Gastroesophageal sphincter (tissue), 4 donors: ENCODE measurements around the gene CKS1B. TPM values are rescaled to one million over a fixed set of nuclear protein-coding genes. Genes with fewer than 3 reads are reported as not detected.

Experiments
- ATAC-seq: fragments of 150-250 bp; one replicate; pipeline ENCODE4 v1.9.1; 2016; ENCODE audit warnings: mild to moderate bottlenecking, moderate library complexity
- H3K27ac ChIP-seq, 4 donors: fragments of 200-600 bp; sonication (generic) in 3 of 4; 1 replicate in 3 of 4; 2 replicates in 1 of 4; pipeline ENCODE4 v1.5.1; 2016 to 2019
- H3K27me3 ChIP-seq: fragments of 200-600 bp; sonication (generic); one replicate; pipeline ENCODE4 v1.5.1; 2019
- H3K36me3 ChIP-seq, 2 donors: fragments of 200-600 bp; sonication (generic); one replicate each; pipeline ENCODE4 v1.5.1; 2019; ENCODE audit warnings: control low read depth in 1 of 2
- H3K4me1 ChIP-seq, 3 donors: fragments of 200-600 bp; sonication (generic); 1 replicate in 2 of 3; 2 replicates in 1 of 3; pipeline ENCODE4 v1.5.1; 2016 to 2019; ENCODE audit warnings: control low read depth in 2 of 3
- H3K4me3 ChIP-seq, 2 donors: fragments of 200-600 bp; sonication (generic); one replicate each; pipeline ENCODE4 v1.5.1; 2019; ENCODE audit warnings: mild to moderate bottlenecking in 1 of 2, moderate library complexity in 1 of 2
- H3K9me3 ChIP-seq, 3 donors: fragments of 200-600 bp; sonication (generic); one replicate each; pipeline ENCODE4 v1.5.1; 2017 to 2019; ENCODE audit warnings: control low read depth in 2 of 3
- CTCF ChIP-seq, 4 experiments: fragments of 200-600 bp in 2 of 4; fragments of 450-650 bp in 2 of 4; sonication (generic) in 1 of 4; IDR thresholded peaks; one replicate each; pipeline ENCODE4 v1.5.1; 2017 to 2019; ENCODE audit warnings: antibody characterized with exemption in 4 of 4, mild to moderate bottlenecking in 2 of 4, moderate library complexity in 2 of 4
- EP300 ChIP-seq: sonication (generic); formaldehyde crosslinking; IDR thresholded peaks from one replicate; pipeline ENCODE4 v1.6.1; 2017; ENCODE audit warnings: antibody characterized with exemption, mild to moderate bottlenecking
- POLR2A ChIP-seq, 2 donors: fragments of 450-650 bp; IDR thresholded peaks; one replicate each; pipeline ENCODE4 v1.6.1; 2017; ENCODE audit warnings: antibody characterized with exemption in 2 of 2, mild to moderate bottlenecking in 2 of 2, moderate library complexity in 1 of 2
- POLR2AphosphoS5 ChIP-seq: sonication (generic); formaldehyde crosslinking; IDR thresholded peaks from one replicate; pipeline ENCODE4 v1.6.1; 2017; ENCODE audit warnings: antibody characterized with exemption
- WGBS, 2 donors: methylation state at CpG; one replicate each; pipeline ENCODE4 v1.1.5; 2018; ENCODE audit warnings: low coverage in 1 of 2; 5-methylcytosine and 5-hydroxymethylcytosine counted together
- total RNA-seq, 4 donors: library from RNA; depleted of rRNA; stranded (reverse); fragments of >200 nt; gene quantifications; one replicate each; pipeline ENCODE4 v1.1.0, GENCODE V29; 2016

CKS1B gene
- total RNA-seq: 10 to 100 TPM in 3 of 4 donors, 1 to 10 TPM in 1; 7.5 to 24.2 (median 17.6) TPM

- H3K4me1 ChIP-seq: peaks cover 2 to 60% (median 30%) of the 10 kb centered on the region in 3 donors
- no peaks in the 10 kb centered on the region for H3K9me3 ChIP-seq
- H3K27ac ChIP-seq: peak within 1 kb of the TSS; percentile 95 to 99 (median 99)
- ATAC-seq: peak; percentile 88
- TF ChIP-seq CTCF (IDR thresholded peaks at IDR 0.05) (no peak), POLR2AphosphoS5 (peak; percentile 74), POLR2A (IDR thresholded peaks at IDR 0.05) (peak; percentile 71), EP300 (no peak)
- peaks cover 0 to 2% of the 10 kb centered on the region in 2 donors for H3K36me3 ChIP-seq
- H3K27me3 ChIP-seq: no peaks in the 10 kb centered on the region
- 0 to 2% methylated on average over 22 to 46 of the region's 47 CpGs for WGBS, 2 donors
- peak within 1 kb of the TSS; percentile 73 to 80 for H3K4me3 ChIP-seq
These were observed at the start of gene CKS1B for GRCh38 chr1:154974102-154974807. Gene CKS1B (plus strand): TSS chr1:154974681. CDS start chr1:154974746, 65 bp downstream.

- H3K36me3 ChIP-seq: peaks cover 0 to 99% of the 10 kb centered on the region in 2 donors
- no peak overlapping the region for H3K27ac ChIP-seq
- WGBS, 2 donors: 100% methylated on average over 1 of the region's 3 CpGs; no CpG with 5 or more reads in 1 of the 2 donors
- H3K9me3 ChIP-seq: no peaks in the 10 kb centered on the region
- no peak overlapping the region for H3K4me3 ChIP-seq
- no peak for ATAC-seq
- H3K27me3 ChIP-seq: no peaks in the 10 kb centered on the region
- no peaks in the 10 kb centered on the region for H3K4me1 ChIP-seq
- TF ChIP-seq EP300 (no peak), POLR2AphosphoS5 (no peak), POLR2A (IDR thresholded peaks at IDR 0.05) (no peak), CTCF (IDR thresholded peaks at IDR 0.05) (no peak)
These were observed 48.9 kb upstream of the CKS1B start for GRCh38 chr1:154925335-154926170.

GRCh38 chr1:154926201-154926600 lies 48.3 kb upstream of the CKS1B start:
- 90% methylated on average over 2 of the region's 13 CpGs; no CpG with 5 or more reads in 1 of the 2 donors for WGBS, 2 donors
- ATAC-seq: no peak

GRCh38 chr1:154931940-154932487 lies 42.5 kb upstream of the CKS1B start:
- no peak for ATAC-seq
- Histone ChIP-seq H3K27me3 (no peaks in the 10 kb centered on the region), H3K4me1 (peaks cover 0 to 14% (median 8%) of the 10 kb centered on the region in 3 donors), H3K27ac (no peak overlapping the region), H3K4me3 (no peak overlapping the region), H3K9me3 (no peaks in the 10 kb centered on the region), H3K36me3 (peaks cover 0 to 54% of the 10 kb centered on the region in 2 donors)
- WGBS, 2 donors: 83% methylated on average over 6 of the region's 11 CpGs; no CpG with 5 or more reads in 1 of the 2 donors
- TF ChIP-seq POLR2AphosphoS5 (no peak), POLR2A (IDR thresholded peaks at IDR 0.05) (no peak), EP300 (no peak), CTCF (IDR thresholded peaks at IDR 0.05) (no peak)

More at GRCh38 chr1:154926201-154926600, 48.3 kb upstream of the CKS1B start:
- Histone ChIP-seq H3K4me1 (no peaks in the 10 kb centered on the region), H3K27ac (no peak overlapping the region), H3K36me3 (peaks cover 0 to 99% of the 10 kb centered on the region in 2 donors), H3K27me3 (no peaks in the 10 kb centered on the region), H3K9me3 (no peaks in the 10 kb centered on the region), H3K4me3 (no peak overlapping the region)
- TF ChIP-seq CTCF (IDR thresholded peaks at IDR 0.05): no peak
